Stimulated activated naive CD4-positive, alpha-beta T cell treated with Interleukin-2 at 50 U/mL for 16 hours (primary cell): ENCODE data around the gene FBXW4.
"Not testable (repeated sequence)": the region's sequence is repeated elsewhere in the genome, so short reads cannot be mapped to it uniquely, and the experiment has no call there.

Experiments
- DNase-seq: peaks from one replicate; lab custom pipeline; 2025; lab: John Stamatoyannopoulos, UW

Gene FBXW4

DNA sequence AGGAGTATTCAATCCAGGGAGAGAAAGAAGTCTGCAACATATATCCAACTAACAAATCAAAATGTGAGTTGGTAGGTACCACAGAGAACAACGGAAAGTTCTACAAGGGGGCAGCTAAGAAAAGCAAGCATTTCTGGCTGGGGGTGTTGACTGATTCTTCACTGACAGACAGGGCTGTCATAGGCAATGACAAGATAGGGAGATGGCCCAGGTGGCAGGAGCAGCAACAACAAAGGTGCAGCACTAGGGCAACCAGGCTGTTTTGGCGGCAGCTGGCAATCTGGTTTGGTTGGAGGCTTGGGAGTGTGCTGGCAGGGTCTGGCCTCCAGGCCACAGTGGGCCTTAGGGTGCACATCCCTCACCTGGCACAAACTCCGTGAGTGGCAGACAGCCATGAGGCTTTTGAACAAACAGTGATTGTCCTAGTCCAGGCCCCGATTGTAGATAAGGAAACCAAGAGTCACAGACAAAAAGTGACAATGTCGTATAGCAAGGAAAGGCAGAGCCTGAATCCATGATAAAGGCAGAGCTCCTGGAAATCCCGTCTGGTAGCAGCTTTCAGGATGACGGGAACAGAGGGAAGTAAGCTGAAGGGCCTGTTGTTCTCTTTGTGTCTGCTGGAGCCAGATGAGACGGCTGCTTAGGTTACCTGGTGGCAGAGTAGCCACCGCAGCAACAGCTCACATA is 78.4 kb downstream of the FBXW4 start:
- DNase-seq = no peak

DNA sequence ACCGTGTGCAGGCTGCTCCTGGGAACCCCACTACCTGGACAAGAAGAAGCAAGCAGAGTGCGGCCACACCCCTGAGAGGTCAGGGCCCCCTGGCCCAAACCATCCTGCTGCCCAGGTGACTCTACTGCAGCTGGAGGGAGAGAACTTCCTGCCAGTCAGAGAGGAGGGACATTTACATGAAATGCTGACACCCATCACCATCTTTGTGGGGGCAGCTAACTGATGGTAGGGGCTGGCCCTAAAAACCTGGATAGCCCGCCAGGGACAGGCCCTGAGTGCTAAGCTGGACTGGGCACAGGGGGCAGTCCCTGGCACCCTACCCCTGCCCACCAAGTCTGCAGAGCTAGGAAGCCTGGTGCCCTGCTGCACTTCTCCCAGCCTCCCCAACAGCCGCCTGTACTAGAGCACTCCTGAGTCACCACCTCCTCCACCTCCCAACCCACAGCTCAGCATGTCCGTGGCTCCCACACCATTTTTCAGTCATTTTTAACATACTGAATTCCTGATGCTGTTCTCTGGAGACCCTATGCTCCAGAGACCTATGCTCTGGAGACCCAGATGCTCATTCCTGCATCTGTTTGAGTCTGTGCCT is 79.3 kb downstream of the FBXW4 start:
- DNase-seq = no peak

DNA sequence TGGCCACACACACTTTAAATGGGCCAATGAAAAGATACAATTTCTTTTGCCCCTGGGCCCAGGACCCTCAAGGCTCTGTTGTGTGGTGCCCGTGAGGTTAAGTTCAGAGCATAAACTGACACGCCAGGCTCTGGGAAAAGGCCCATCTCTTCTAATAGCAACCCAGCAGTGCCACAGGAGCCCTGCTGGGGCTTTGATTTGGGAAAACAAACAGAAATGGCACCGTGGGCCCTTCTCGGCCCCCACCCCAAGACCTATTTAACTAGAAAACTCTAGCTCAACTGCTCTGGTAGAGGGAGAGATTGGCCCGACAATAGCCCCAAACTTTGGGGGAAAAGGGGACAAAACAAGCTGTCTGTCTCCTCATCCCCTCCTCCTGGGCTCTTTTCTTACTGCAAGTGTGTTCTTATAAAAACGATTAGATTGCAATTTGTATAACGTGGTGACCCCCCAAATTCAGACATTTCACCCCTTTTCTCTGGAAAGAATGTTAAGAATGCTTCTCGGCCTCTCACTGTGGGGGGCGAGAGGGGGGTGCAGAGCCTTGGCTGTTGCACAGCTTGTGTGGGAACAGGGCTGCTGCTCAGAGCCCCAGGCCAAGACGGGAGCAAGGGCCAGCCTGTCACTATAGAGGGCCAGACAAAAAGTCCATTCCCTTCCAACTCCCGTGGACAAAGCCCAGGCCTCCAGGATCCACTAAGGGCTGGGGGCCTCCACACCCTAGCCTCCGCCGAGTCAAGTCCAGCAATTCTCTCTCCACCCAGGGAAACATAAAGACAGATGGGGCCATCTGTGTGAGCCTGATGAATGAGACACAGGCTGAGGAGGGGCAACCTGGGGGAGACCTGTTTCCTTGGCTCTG is 80.1 kb downstream of the FBXW4 start:
- DNase-seq = no peak

DNA sequence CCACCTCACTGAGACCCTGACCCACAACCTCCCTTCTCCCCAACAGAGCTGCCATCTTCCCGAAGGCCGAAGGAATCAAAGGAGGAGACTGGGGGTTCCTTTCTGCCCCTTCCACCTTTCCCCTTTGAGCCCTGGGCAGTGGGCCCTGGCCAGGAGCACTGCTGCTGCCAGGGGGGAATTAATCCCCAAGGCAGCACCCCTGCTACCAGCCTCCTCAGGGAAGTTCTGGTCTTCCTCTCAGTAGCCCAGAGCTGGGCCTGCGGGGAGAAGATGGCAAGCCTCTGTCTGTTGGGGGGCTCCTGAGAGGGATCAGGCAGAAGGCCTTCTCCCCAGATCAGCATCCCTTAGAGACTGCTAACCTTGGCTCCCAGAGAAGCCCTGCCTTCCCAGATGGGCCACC is 81.3 kb downstream of the FBXW4 start:
- no peak for DNase-seq

DNA sequence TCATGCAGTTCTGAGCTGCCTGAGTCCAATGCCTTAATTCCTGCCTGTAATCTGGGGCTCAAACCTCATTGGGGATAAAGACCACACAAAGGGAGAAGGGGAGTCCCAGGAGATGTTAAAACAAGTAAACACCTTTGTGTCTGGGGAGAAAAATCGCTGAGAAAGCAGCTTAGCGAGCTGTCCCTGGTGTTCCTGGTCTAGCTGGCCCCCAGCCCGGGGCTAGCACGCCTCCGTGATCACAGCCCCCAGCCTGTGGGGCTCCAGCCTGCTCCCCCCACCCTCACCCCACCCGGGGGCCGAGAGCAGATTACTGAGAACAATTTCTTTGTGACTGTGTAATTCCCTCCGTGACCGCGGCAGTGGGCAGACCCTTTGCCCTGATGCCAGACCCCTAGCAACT is 82.1 kb downstream of the FBXW4 start:
- no peak for DNase-seq

DNA sequence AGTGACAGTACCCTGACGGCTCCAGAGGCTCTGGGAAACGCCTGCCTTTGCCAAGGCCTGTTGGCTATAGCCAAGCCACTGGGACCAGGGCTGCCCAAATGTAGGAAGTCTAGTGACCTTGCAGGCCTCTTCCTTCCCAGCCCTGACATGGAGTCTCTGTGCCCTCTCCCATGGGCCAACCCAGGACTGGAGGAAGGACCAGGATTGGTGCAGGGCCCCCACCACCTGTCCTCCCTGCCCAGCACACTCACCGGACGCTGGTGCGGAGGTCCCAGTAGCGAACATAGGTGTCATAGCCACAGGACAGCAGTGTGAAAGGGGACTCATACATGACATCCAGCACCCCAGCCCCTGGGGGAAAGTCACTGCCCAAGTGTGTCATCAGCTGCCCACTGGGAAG is 82.9 kb downstream of the FBXW4 start:
- no peak for DNase-seq

DNA sequence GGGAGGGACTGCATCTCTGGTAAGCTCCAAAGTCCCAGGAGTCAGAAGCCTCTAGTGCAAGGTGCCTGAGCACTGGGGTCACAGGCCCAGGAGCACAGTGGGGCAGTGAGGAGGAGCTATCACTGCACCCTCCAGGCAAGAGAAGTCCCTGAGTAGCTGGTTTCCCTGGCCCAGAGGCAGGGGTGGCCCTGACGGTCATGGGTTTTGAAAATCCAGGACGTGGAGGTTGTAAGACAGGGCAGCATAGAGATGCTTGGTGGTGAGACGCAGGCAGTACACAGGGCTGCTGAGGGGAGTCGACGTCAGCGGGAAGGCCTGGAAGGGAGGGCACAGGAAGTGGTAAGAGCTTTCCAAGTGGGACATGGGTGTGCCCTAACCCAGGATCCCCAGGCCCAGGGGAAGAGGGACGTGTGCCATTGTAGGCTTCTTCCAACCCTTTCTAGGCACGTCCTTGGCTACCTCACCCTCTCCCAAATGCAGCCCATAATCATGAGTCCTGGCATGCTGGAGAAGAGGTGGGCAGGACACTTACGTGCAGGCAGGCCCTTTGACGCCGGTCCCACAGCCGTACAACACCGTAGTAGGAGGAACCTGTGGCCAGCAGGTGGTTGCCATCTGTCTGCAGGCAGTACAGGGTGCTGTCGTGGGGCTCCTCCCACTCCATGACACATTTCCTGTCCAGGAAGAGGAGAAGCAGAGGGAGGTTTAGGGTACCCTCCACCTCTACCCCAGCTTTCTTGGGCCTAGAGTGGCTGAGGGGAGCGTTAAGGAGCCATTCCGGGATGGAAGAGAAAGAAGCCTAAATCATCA is 83.7 kb downstream of the FBXW4 start:
- DNase-seq = no peak

DNA sequence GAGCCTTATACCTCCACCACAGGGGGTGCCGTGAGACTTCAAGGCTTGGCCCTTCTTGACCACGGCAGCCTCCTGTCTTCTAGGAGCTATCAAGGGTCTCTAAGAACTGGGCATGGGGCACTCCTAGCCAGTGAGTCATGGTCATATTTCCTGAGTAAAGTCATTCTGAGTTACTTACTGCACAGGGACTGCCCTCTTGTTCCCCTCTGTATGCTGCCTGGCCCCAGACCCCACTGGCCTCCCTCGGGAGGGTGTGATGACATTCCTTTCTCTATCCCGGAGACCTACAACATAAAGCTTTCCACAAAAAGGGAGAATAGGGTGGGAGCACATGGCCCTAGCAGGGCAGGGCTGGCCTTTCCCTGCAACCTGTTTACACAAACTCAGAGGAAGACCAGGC is 85.5 kb downstream of the FBXW4 start:
- DNase-seq = no peak

DNA sequence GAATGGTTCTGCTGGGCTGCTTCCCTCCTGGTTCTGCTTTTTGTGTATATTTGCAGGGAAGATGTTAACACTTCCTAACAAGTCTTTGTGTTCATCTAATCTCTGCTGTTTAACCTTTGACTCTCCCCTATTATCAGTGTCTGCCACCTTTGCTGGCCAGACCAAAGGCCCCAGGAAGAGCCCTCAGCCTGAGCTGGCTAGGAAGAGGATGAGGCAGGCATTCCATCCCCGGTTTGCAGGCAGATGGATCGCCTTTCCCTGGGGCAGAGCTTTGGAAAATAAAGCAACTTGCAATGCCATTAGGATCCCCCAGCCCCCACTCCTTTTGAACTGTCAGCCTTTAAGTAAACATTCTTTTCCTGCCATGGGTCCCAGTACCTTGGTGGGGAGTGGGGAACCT is 87.8 kb downstream of the FBXW4 start:
- DNase-seq = no peak

DNA sequence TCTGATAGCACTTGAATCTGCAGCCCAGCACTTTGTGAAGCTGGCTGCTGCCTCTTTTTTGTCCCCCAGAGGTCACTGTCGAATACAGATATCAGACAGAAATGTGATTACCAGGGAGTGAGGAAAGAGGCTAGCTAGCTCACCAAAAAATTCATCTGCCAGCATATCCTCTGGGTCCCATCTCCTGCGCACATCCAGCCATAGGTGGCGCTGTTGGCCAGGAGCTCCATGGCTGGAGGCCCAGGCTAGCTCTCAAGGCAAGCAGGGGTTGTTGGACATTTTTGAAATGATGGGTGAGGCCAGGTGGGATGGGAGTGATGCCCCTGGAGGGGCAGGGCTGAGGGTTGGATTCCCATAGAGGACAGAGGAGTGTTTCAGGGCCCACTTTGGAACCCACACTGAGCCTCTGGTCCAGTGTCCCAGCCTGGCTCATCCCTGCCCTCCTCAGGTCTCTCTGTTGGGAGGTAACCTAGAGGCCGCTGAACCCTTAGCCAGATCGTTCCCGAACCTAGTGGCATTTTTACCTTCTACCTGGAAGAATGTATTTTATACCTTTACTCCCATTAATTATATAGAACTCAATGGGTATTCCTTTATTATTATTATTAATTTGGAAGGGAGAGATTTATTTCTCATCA is 92.1 kb downstream of the FBXW4 start:
- DNase-seq = peak; percentile 58

DNA sequence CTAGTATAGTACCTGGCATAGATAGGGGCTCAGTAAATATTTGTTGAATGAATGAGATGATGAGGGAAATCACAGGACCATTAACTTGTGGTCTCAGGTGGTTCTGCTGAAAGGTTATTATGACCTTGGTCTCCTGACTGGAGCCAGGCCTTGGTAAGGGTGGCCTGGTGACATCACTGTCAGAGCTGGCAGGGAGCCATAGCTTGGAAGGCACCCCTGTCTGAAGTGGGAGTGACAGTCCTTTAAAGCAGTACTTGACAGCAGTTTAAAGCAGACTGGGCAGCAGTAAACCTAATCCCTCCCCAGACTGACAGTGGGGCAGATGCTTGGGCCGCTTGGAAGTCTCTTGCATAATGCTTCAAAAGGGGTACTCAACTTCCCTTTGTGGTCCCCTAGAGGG is 93.4 kb downstream of the FBXW4 start:
- no peak for DNase-seq

DNA sequence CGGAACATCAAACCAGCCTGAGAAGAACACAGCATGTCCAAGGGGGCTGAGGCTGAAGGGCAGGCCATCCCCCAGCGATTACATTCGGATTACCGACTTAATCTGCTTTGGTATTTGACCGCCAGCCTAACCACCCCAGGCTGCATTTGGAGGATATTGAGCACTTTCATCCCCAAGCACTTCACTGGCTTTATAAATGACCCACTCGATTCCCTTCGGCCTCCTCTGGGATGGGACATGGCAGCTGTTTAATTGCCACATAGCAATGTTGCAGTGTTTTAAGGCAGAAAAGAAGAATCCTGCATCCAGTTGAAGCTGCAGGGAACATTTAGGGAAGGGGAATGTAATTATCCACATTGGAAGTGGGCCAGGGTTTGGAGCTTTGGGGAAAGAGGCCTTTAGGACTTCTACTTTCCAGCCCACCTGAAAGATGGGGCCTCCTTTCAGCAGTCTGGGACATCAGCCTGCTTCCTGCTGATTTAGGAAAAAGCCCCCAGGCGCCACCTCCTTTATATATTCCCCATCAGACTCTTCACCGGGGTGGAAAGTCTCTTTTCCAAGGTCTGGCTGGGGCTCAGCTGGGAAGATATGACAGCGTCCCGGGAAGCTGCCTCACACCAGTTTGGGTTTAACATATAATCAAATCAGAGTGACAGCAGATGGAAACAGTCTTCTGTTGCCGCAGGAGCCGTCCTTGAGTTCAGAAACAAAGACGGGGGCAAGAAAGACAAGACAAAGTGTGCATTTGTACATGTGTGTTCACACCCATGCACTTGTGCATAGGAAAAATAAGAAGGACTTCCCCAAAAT is 97.7 kb downstream of the FBXW4 start:
- no peak for DNase-seq

DNA sequence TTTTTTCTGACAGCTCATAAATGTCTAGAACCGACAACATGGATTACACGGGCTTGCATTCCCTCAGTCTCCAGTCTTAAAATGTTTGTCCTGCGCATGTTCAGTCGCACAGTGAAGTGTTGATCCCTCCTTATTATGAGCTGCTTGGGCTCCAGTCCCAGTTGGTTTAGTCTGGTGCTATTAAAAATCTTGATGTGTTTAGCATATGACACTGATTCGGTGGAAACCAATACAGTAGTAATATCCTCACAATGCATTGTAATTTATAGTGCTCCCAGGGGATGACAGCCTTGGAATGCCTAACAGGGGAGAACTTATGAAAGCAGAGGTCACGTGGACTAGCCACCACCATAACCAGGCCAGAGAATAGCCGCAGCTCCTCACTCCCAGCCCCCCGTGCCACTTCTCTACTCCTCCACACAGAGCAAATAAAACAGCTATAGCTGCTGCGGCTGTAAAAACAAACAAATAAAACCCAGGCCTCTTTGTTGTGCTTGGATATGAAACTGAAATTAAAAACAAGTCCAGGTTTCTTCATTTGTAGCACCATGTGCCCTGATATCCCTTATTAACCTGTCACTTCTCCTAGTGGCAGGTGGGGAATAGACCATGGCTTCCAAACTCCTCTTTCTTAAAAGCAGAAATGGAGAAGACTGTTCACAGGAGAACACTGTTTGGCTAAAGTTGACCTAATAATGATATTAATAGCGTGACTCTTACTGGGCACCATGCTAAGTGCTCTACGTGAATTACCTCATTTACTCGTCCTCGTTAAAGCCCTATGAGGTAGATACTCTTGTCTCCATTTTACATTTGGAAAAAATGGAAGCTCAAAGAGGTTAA is 99.2 kb downstream of the FBXW4 start:
- DNase-seq = no peak

DNA sequence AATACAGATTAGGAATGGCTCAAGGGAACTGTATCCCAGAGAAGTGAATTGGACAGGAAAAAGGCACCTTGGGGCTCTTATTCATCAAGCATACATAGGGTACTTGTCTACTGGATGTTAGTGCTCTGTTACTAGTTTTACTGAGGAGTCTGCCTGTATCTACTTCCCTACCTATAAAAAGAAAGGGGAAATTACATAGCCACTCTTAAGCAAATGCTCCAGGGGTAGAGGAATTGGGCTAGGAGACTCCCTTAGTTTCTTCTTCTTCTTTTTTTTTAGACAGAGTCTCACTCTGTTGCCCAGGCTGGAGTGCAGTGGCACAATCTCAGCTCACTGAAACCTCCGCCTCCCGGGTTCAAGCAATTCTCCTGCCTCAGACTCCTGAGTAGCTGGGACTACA is 101.6 kb downstream of the FBXW4 start:
- DNase-seq = not testable (repeated sequence)

DNA sequence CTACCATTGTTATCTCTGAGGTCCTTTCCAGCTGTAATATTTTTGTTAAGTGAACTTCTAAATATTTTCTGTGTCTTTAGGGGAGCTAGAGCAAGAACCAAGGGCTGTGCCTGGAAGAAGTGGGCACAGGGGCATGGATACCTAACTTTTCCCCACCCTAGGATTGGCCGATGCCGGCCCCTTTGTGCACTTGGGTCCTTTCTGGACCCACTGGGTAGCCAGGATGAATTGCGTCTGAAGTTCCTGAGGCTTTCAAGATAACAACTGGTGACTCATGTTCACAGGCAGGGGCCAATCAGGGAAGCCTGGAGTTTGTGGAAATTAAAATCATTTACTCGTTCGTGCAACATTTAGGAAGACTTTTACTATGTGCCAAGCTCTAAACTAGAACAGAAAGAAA is 106.1 kb downstream of the FBXW4 start:
- no peak for DNase-seq

DNA sequence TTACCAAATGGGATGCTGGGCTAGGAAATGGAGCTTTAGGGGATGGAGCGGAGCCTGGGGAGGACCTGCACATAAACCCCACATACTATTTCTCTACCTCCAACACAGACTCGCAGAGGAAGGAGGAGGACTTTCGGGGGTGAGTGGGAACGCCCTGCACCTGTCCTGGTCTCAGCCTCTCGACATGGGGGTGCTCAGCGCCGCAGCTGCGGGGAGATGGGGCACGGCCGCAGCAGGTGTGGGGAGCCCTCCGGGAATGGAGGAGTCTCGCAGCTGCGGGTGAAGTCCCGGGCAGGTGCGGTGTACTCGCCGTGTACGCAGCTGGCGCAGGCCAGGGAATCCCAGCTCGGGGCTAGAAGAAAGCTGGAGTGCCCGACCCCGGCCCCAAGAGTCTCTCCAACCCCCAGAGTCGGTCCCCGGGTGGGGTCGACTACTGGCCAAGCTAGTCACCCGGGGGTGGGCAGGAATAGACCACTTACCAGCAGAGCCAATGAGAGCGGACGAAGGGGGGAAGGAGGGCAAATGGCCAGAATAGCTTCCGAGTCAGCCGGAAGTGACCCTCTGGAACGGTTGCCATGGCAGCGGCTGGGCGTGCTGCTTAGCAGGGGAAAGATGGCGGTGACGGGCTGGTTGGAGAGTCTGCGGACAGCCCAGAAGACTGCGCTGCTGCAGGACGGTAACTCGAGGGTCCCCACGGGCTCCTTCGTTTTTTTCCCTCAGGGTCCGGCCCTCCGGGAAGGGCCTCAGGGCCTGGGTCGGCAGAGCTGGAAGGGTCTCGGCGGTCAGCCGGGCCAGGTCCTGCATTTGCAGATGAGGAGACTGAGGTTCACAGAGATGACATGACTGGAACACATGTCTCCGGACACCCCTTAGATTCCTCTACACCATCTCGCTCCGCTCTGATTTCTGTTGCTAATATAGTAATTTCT is 107.0 kb downstream of the FBXW4 start, which contains the start of the genes DPCD and POLL:
DPCD (plus strand) TSS at position 597 of the 929 bp plus-strand sequence; CDS start at position 613, 16 bp downstream.
POLL (minus strand) TSS at position 533 of the 929 bp plus-strand sequence. CDS start 897 bp downstream, outside the sequence.
- peak; percentile 92 for DNase-seq

DNA sequence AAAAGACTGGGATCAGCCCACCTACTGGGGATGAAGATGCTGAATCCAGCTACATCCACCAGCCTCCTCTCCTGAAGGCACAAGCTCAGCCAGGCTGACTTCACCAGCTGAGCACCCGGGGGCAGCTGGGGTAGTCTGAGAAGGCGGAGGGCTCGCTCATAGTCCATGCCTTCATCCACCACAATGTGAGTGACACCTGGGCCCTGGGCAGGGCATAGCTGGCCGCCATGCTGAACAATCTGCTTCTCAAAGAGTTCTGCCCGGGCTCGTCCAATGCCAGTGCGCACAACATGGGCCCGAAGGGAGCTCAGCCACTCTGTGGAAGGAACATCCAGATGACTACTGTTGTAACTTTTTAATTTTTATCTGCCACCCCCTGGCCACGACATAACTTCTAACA is 109.1 kb downstream of the FBXW4 start:
- DNase-seq = no peak
